ENCODE results near the gene MICU2. TPM values are rescaled to one million over a fixed set of nuclear protein-coding genes. Genes with fewer than 3 reads are reported as not detected.

The MICU2 gene
- total RNA-seq, 2 experiments from 2014 or later, result 34.6 to 35.1 TPM

DNA sequence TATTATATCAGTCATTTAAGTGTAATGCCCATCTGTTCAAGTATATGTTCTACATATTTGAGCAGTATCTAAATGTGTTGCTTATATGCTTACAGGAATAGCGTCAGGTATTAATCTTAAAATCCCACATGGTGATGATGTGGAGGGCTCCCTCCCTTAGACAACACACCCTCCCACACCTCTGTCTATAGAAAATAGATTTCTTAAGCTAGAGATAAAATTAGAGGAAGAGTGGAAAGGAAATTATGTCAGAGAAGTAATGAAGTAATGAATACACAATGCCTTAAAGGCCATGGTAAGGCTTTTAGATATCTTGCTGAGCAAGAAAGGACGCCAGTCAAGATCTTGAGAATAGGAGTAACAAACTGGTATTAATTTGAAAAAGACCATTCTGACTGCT is 157.3 kb downstream of the MICU2 start:
- peaks cover 2% of the 10 kb centered on the region for H3K4me1 Mint-ChIP-seq
- no peaks in the 10 kb centered on the region for H3K27me3 Mint-ChIP-seq
- CTCF ChIA-PET, result no interaction called here
- H3K27ac Mint-ChIP-seq, result no peak overlapping the region
- H3K4me3 Mint-ChIP-seq, result no peak overlapping the region
- peaks cover 40% of the 10 kb centered on the region for H3K36me3 Mint-ChIP-seq
- ATAC-seq (no peak), DNase-seq (no peak)
- H3K9me3 Mint-ChIP-seq (ENCODE audit: low read depth), result peaks cover 2% of the 10 kb centered on the region

DNA sequence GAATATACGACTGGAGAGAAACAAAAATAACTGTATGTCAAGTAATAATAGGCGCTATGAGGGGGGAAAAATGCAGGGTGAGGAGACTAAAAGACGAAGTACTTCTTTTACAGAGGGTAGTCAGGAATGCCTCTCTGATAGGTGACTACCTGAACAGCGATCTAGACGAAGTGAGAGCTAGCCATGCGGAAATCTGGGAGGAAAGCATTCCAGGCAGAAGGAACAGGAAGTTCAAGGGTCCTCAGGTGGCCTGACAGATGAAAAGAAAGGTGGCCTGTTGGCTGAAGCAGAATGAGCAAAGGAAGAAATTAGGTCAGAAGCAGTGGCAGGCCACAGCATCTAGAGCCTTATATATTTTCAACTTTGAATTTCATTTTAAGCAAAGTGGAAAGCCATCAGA is 158.2 kb downstream of the MICU2 start:
- no peak for ATAC-seq
- DNase-seq, result no peak
- Mint-ChIP-seq H3K27me3 (no peaks in the 10 kb centered on the region), H3K4me3 (no peak overlapping the region), H3K27ac (no peak overlapping the region), H3K9me3 (ENCODE audit: low read depth) (peaks cover 2% of the 10 kb centered on the region), H3K36me3 (peaks cover 39% of the 10 kb centered on the region), H3K4me1 (peaks cover 2% of the 10 kb centered on the region)
- CTCF ChIA-PET, result interaction anchor here (1.2 kb wide), 1 partner anchor 32 kb away, joined by 3 read pairs; no protein-coding TSS in a partner anchor

DNA sequence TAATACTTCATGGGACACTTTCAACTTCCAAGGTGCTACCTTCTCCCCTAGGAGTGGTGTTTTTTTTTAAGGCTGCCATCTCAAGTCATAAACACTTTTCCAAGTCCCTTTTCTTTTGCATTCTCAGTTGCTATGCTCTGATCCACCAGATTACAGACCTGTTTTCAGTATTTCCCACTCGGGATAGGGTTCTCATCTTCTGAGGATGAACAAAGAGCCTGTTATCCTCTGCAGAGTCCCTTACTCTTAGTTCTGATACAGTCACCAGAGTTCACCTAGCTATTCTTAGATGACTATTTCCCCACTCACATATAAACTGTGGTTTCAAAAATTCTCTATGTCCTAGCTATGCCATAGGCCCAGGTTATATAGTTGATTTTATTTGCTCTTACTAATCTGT is 160.8 kb downstream of the MICU2 start:
- no peaks in the 10 kb centered on the region for H3K27me3 Mint-ChIP-seq
- CTCF ChIA-PET, result interaction anchor here (0.8 kb wide), 1 partner anchor 34 kb away, joined by 3 read pairs; no protein-coding TSS in a partner anchor
- H3K4me3 Mint-ChIP-seq, result no peak overlapping the region
- ATAC-seq (no peak), DNase-seq (no peak)
- H3K36me3 Mint-ChIP-seq, result peaks cover 42% of the 10 kb centered on the region
- H3K4me1 Mint-ChIP-seq, result peaks cover 4% of the 10 kb centered on the region
- no peak overlapping the region for H3K27ac Mint-ChIP-seq
- peaks cover 5% of the 10 kb centered on the region for H3K9me3 Mint-ChIP-seq (ENCODE audit: low read depth)

Other genes with a start within 250 kb of the MICU2 start
- gene ZDHHC20, start 144.9 kb downstream of the MICU2 start, total RNA-seq, result 10 to 100 TPM; 65.7 to 68.0 TPM
- under 1 TPM; 0.89 to 0.99 TPM for gene FGF9, start 66.9 kb upstream of the MICU2 start, total RNA-seq